Esophagus muscularis mucosa (tissue), 4 donors: ENCODE results near the gene FRAS1.

ENCODE experiments used
- CTCF ChIP-seq, 3 experiments: fragments of 200-600 bp in 2 of 3; fragments of 450-650 bp in 1 of 3; sonication (generic) in 2 of 3; IDR thresholded peaks; one replicate each; pipeline ENCODE4 v1.5.1; 2017 to 2019; ENCODE audit warnings: antibody characterized with exemption in 3 of 3, mild to moderate bottlenecking in 2 of 3, moderate library complexity in 1 of 3
- EP300 ChIP-seq: sonication (generic); formaldehyde crosslinking; IDR thresholded peaks from one replicate; pipeline ENCODE4 v1.6.1; 2017; ENCODE audit warnings: antibody characterized with exemption
- POLR2A ChIP-seq: fragments of 450-650 bp; IDR thresholded peaks from one replicate; pipeline ENCODE4 v1.6.1; 2017; ENCODE audit warnings: antibody characterized with exemption, moderate library complexity, mild to moderate bottlenecking, low read depth
- POLR2AphosphoS5 ChIP-seq, 2 donors: sonication (generic); formaldehyde crosslinking; IDR thresholded peaks; one replicate each; pipeline ENCODE4 v1.6.1; 2017; ENCODE audit warnings: antibody characterized with exemption in 2 of 2

- no peak for TF ChIP-seq POLR2A
- no peak for TF ChIP-seq CTCF (IDR thresholded peaks at IDR 0.05)
- no peak for TF ChIP-seq POLR2AphosphoS5 (IDR thresholded peaks at IDR 0.05)
- no peak for TF ChIP-seq EP300
These were observed 129.7 kb downstream of the FRAS1 start for GRCh38 chr4:78186597-78187543.
